ENCODE data around the gene CARMIL1. TPM values are rescaled to one million over a fixed set of nuclear protein-coding genes. Genes with fewer than 3 reads are reported as not detected.

The CARMIL1 gene
- total and polyA plus RNA-seq, 2 of the 8 experiments (the other 6 are each of a cell fraction or from before 2014, with no cell fraction given): 20.3 to 40.4 TPM

DNA sequence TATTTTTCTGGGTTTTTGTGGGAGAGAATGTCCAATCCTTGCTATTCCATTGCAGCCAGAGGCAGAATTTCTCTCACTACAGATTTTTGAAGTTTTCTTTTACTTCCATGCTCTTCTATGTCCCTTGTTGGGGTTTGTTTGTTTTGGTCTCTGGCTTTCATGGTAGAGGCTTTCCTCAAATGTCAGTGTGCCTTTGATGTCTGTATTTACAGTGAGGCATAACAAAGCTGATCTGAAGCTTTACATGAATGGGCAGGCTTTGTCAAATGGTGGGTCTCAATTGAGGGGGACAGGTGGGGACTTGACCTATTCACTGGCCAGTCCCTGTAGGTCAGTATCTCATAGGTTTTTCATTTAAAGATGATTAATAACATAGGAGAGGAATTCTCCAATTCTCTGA lies 8.6 kb upstream of the CARMIL1 start:
- H2BK12ac ChIP-seq (ENCODE audit: low read depth, low read length): no peak overlapping the region
- H3K4me1 ChIP-seq (replicated peaks in 1 of 4; ENCODE audit: control insufficient read depth in 3 of 4, insufficient read depth in 4 of 4, low read length in 3 of 4): no peaks in the 10 kb centered on the region; a peak in 1 of 7 replicates
- H3K23ac ChIP-seq (ENCODE audit: insufficient read length): no peak overlapping the region
- no peaks in the 10 kb centered on the region for H3K23me2 ChIP-seq (ENCODE audit: low read depth, low read length)
- H4K20me1 ChIP-seq (replicated peaks in 1 of 2; ENCODE audit: control insufficient read depth in 1 of 2, insufficient read depth in 2 of 2, low read length in 2 of 2): no peaks in the 10 kb centered on the region
- no peak overlapping the region for H3K9ac ChIP-seq (replicated peaks in 1 of 4; ENCODE audit: extremely low read depth in 1 of 4, low read depth in 3 of 4, low read length in 3 of 4)
- H3K79me1 ChIP-seq (ENCODE audit: low read depth, low read length): no peaks in the 10 kb centered on the region
- H3K56ac ChIP-seq (replicated peaks; ENCODE audit: insufficient read length, low read depth, low read length): no peak overlapping the region
- no peak overlapping the region for H3K14ac ChIP-seq (ENCODE audit: insufficient read length)
- H3K18ac ChIP-seq (ENCODE audit: extremely low read depth, low read length): no peak overlapping the region
- no peak overlapping the region for H4K8ac ChIP-seq (ENCODE audit: extremely low read depth, insufficient read depth, low read length)
- FAIRE-seq: no peak
- no peak overlapping the region for H2BK20ac ChIP-seq (ENCODE audit: low read length)
- H2BK5ac ChIP-seq (ENCODE audit: low read depth, low read length): no peak overlapping the region
- CTCF ChIA-PET (ENCODE audit: partially characterized antibody): interaction anchor here (0.9 to 1.2 kb wide), 3 partner anchors 8 to 235 kb away, joined by 3 to 5 read pairs (median 3); partner anchors contain the start of gene CARMIL1
- no peak overlapping the region for H3K4me3 ChIP-seq (ENCODE audit: extremely low read depth in 1 of 4, insufficient read depth in 2 of 4, low read depth in 3 of 4, low read length in 4 of 4)
- no peak overlapping the region for H3K4me2 ChIP-seq (ENCODE audit: insufficient read depth in 1 of 2, low read depth in 2 of 2, low read length in 2 of 2)
- H3K79me2 ChIP-seq (ENCODE audit: control insufficient read depth in 1 of 2, insufficient read depth in 2 of 2, low read length in 2 of 2): no peaks in the 10 kb centered on the region
- no peak overlapping the region for H3K27ac ChIP-seq (ENCODE audit: low read depth, low read length)
- no peak overlapping the region for H2AFZ ChIP-seq (ENCODE audit: low read length)
- no peak for DNase-seq (ENCODE audit: low read depth in 1 of 2, low spot score in 2 of 2)
- no peak overlapping the region for H4K91ac ChIP-seq (replicated peaks; ENCODE audit: insufficient read length, low read length)
- POLR2A ChIA-PET (ENCODE audit: partially characterized antibody): interaction anchor here (2.1 kb wide), 1 partner anchor 10 kb away, joined by 6 read pairs; the partner anchor contains the start of gene CARMIL1
- no peaks in the 10 kb centered on the region for H3K36me3 ChIP-seq (ENCODE audit: control insufficient read depth in 2 of 4, insufficient read depth in 4 of 4, low read length in 3 of 4)
- H3K4ac ChIP-seq (replicated peaks; ENCODE audit: insufficient read length, low read depth, low read length): no peak overlapping the region
- no peaks in the 10 kb centered on the region for H3K27me3 ChIP-seq (replicated peaks in 1 of 4; ENCODE audit: control insufficient read depth in 3 of 4, extremely low read depth in 1 of 4, insufficient read depth in 3 of 4, low read length in 3 of 4)
- H4K5ac ChIP-seq (ENCODE audit: insufficient read length, low read depth, low read length): no peak overlapping the region
- no peak overlapping the region for H2AK5ac ChIP-seq (ENCODE audit: low read depth, low read length)
- H2BK120ac ChIP-seq (replicated peaks; ENCODE audit: low read depth, low read length): no peak overlapping the region
- H2BK15ac ChIP-seq (ENCODE audit: low read length): no peak overlapping the region
- H3K9me3 ChIP-seq (ENCODE audit: insufficient read depth in 2 of 2, low read depth in 1 of 2, low read length in 1 of 2): no peaks in the 10 kb centered on the region
- TF ChIP-seq KDM5A (IDR thresholded peaks at IDR 0.05; ENCODE audit: low read length) (no peak), CHD2 (IDR thresholded peaks at IDR 0.05; ENCODE audit: low read length) (no peak), CTBP2 (IDR thresholded peaks at IDR 0.05; ENCODE audit: borderline replicate concordance, insufficient read depth, insufficient read length, low read length) (no peak)

All from H1 (cell line).